Neural cell (in vitro differentiated cells): ENCODE results near the gene PHYHD1. TPM values are rescaled to one million over a fixed set of nuclear protein-coding genes. Genes with fewer than 3 reads are reported as not detected.

Experiments used
- H2AFZ ChIP-seq: fragments of 200-600, 300-800 bp; sonication (generic), shearing (Covaris generic); 2 replicates; pipeline ENCODE4 v1.6.0; 2014; ENCODE audit warnings: low read depth, mild to moderate bottlenecking, antibody characterized with exemption, low read length, moderate library complexity
- H3F3A ChIP-seq: fragments of 200-600 bp; shearing (Covaris generic); 2 replicates; pipeline ENCODE4 v1.6.1; 2016; ENCODE audit warnings: mild to moderate bottlenecking, moderate library complexity, mixed read lengths, antibody characterized with exemption, low read length; ENCODE audit not compliant: insufficient read depth, poor library complexity, severe bottlenecking
- H3K27ac ChIP-seq: fragments of 200-600, 300-800 bp; sonication (generic), shearing (Covaris generic); 2 replicates; pipeline ENCODE4 v1.5.1; 2014; ENCODE audit warnings: mild to moderate bottlenecking, low read length, moderate library complexity
- H3K27me3 ChIP-seq: fragments of 300-800, 200-600 bp; sonication (generic), shearing (Covaris generic); 2 replicates; pipeline ENCODE4 v1.6.0; 2014; ENCODE audit warnings: mild to moderate bottlenecking, low read depth, low read length, moderate library complexity; ENCODE audit not compliant: insufficient read depth
- H3K36me3 ChIP-seq: fragments of 300-800, 200-600 bp; sonication (generic), shearing (Covaris generic); 2 replicates; pipeline ENCODE4 v1.5.1; 2014; ENCODE audit warnings: mild to moderate bottlenecking, antibody characterized with exemption, low read length, moderate library complexity; ENCODE audit not compliant: insufficient read depth
- H3K4me2 ChIP-seq: fragments of 300-800, 200-600 bp; sonication (generic), shearing (Covaris generic); 2 replicates; pipeline ENCODE4 v1.6.0; 2014; ENCODE audit warnings: mild to moderate bottlenecking, low read length
- H3K4me3 ChIP-seq: fragments of 300-800, 200-600 bp; sonication (generic), shearing (Covaris generic); 2 replicates; pipeline ENCODE4 v1.5.1; 2014; ENCODE audit warnings: mild to moderate bottlenecking, low read length, moderate library complexity
- H3K79me2 ChIP-seq: fragments of 200-600 bp; shearing (Covaris generic); replicated peaks from 2 replicates; pipeline ENCODE4 v1.6.0; 2014; ENCODE audit warnings: mild to moderate bottlenecking, low read length, moderate library complexity; ENCODE audit not compliant: insufficient read depth
- H3K9ac ChIP-seq: fragments of 300-800, 200-600 bp; sonication (generic), shearing (Covaris generic); 2 replicates; pipeline ENCODE4 v1.6.1; 2016; ENCODE audit warnings: mild to moderate bottlenecking, low read length, mixed read lengths
- H3K9me2 ChIP-seq: fragments of 200-600 bp; shearing (Covaris generic); 2 replicates; pipeline ENCODE4 v1.6.1; 2016; ENCODE audit warnings: mild to moderate bottlenecking, low read length, mixed read lengths; ENCODE audit not compliant: insufficient read depth
- H3K9me3 ChIP-seq: fragments of 200-600, 300-800 bp; sonication (generic), shearing (Covaris generic); 2 replicates; pipeline ENCODE4 v1.6.1; 2016; ENCODE audit warnings: mild to moderate bottlenecking, mixed run types, low read length, moderate library complexity, mixed read lengths
- H4K20me1 ChIP-seq: fragments of 200-600 bp; shearing (Covaris generic); 2 replicates; pipeline ENCODE4 v1.6.1; 2016; ENCODE audit warnings: mild to moderate bottlenecking, mixed run types; ENCODE audit not compliant: insufficient read depth
- CTCF ChIP-seq: fragments of 450-650 bp; IDR thresholded peaks from 2 replicates; pipeline ENCODE4 v1.5.1; 2014; ENCODE audit warnings: antibody characterized with exemption, mild to moderate bottlenecking, moderate library complexity; ENCODE audit not compliant: poor library complexity, severe bottlenecking
- EP300 ChIP-seq: fragments of 450-650 bp; conservative IDR thresholded peaks from 2 replicates; pipeline ENCODE4 v1.6.1; 2014; ENCODE audit warnings: antibody characterized with exemption, mild to moderate bottlenecking, moderate library complexity; ENCODE audit not compliant: poor library complexity, severe bottlenecking
- EZH2 ChIP-seq: fragments of 200-600, 300-800 bp; shearing (Covaris generic), sonication (generic); IDR thresholded peaks from 2 replicates; pipeline ENCODE4 v1.6.1; 2014; ENCODE audit warnings: antibody characterized with exemption, low read length, borderline replicate concordance, mild to moderate bottlenecking; ENCODE audit not compliant: insufficient read depth, poor library complexity, severe bottlenecking
- MXI1 ChIP-seq: fragments of 450-650 bp; conservative IDR thresholded peaks from 2 replicates; pipeline ENCODE4 v1.6.1; 2014; ENCODE audit warnings: antibody characterized with exemption, mild to moderate bottlenecking; ENCODE audit not compliant: poor library complexity, severe bottlenecking
- POLR2AphosphoS5 ChIP-seq: IDR thresholded peaks from 2 replicates; pipeline ENCODE4 v1.6.1; 2012
- RAD21 ChIP-seq: fragments of 450-650 bp; conservative IDR thresholded peaks from 2 replicates; pipeline ENCODE4 v1.6.1; 2014; ENCODE audit warnings: antibody characterized with exemption, mild to moderate bottlenecking, moderate library complexity
- SMC3 ChIP-seq: fragments of 450-650 bp; conservative IDR thresholded peaks from 2 replicates; pipeline ENCODE4 v1.6.1; 2014; ENCODE audit warnings: antibody characterized with exemption, mild to moderate bottlenecking, moderate library complexity; ENCODE audit not compliant: poor library complexity
- TAF1 ChIP-seq: IDR thresholded peaks from 2 replicates; pipeline ENCODE4 v1.6.1; 2012; ENCODE audit warnings: low read depth
- polyA plus RNA-seq: library from polyadenylated mRNA; depleted of rRNA; stranded (reverse); fragments of >200 nt; gene quantifications from 2 replicates; pipeline ENCODE4 v1.2.3, GENCODE V29; 2014
- TF ChIP-seq, protein P1 (sequence below): IDR thresholded peaks from 2 replicates; pipeline ENCODE4 v1.6.1; 2012; ENCODE audit warnings: borderline replicate concordance

Gene PHYHD1
- polyA plus RNA-seq, 1 donor from 2014 or later = not detected

DNA sequence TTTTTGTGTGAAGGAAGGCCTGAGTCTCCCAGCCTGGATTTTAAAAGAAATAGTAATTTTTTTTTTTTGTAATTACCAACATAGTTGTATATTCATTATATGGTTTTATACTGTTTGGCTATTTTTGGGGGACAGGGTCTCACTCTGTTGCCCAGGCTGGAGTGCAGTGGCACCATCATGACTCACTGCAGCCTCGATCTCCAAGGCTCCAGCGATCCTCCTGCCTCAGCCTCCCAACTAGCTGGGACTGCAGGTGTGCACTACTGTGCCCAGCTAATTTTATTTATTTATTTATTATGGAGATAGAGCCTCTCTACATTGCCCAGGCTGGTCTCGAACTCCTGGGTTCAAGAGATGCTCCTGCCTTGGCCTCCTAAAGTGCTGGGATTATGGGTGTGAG is 33.7 kb upstream of the PHYHD1 start:
- Histone ChIP-seq H3K4me2 (no peak overlapping the region), H3K36me3 (no peaks in the 10 kb centered on the region), H4K20me1 (no peaks in the 10 kb centered on the region), H3K27ac (no peak overlapping the region), H3K9me2 (no peaks in the 10 kb centered on the region), H3K79me2 (peaks cover 37% of the 10 kb centered on the region), H3F3A (peaks cover 4% of the 10 kb centered on the region), H3K4me3 (no peak overlapping the region), H3K9me3 (no peaks in the 10 kb centered on the region), H2AFZ (no peak overlapping the region), H3K9ac (no peak overlapping the region), H3K27me3 (no peaks in the 10 kb centered on the region)
- TF ChIP-seq, protein P1, sequence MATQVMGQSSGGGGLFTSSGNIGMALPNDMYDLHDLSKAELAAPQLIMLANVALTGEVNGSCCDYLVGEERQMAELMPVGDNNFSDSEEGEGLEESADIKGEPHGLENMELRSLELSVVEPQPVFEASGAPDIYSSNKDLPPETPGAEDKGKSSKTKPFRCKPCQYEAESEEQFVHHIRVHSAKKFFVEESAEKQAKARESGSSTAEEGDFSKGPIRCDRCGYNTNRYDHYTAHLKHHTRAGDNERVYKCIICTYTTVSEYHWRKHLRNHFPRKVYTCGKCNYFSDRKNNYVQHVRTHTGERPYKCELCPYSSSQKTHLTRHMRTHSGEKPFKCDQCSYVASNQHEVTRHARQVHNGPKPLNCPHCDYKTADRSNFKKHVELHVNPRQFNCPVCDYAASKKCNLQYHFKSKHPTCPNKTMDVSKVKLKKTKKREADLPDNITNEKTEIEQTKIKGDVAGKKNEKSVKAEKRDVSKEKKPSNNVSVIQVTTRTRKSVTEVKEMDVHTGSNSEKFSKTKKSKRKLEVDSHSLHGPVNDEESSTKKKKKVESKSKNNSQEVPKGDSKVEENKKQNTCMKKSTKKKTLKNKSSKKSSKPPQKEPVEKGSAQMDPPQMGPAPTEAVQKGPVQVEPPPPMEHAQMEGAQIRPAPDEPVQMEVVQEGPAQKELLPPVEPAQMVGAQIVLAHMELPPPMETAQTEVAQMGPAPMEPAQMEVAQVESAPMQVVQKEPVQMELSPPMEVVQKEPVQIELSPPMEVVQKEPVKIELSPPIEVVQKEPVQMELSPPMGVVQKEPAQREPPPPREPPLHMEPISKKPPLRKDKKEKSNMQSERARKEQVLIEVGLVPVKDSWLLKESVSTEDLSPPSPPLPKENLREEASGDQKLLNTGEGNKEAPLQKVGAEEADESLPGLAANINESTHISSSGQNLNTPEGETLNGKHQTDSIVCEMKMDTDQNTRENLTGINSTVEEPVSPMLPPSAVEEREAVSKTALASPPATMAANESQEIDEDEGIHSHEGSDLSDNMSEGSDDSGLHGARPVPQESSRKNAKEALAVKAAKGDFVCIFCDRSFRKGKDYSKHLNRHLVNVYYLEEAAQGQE = no peak
- no peak for TF ChIP-seq CTCF
- no peak for TF ChIP-seq EP300
- TF ChIP-seq RAD21 = no peak
- TF ChIP-seq MXI1 = no peak
- TF ChIP-seq TAF1 = no peak
- no peak for TF ChIP-seq EZH2
- no peak for TF ChIP-seq SMC3
- TF ChIP-seq POLR2AphosphoS5 = no peak

DNA sequence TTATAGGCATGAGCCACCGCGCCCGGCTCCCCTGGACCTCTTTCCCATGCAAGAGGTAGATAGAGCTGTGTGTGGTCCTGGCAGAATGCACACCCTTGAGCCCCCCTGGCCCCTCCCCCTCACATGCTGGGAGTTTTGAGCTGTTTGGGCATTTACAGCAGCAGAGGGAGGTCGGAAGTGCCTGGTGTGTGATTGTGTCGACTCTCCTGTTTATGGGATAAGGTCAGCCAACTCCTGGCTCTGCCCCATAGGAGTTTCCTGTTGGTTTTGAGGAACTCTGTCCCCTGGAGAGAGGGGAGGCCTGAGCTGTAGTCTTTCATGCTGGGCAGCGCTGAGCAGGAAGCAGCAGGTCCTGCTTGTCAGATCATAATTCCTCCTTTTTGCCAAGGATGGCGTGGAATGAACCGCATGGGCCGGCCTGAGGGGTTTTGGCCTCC is 32.9 kb upstream of the PHYHD1 start:
- Histone ChIP-seq H3K4me2 (no peak overlapping the region), H3K9me2 (no peaks in the 10 kb centered on the region), H3K27me3 (no peaks in the 10 kb centered on the region), H2AFZ (no peak overlapping the region), H3F3A (peaks cover 2% of the 10 kb centered on the region), H3K36me3 (no peaks in the 10 kb centered on the region), H3K79me2 (peaks cover 29% of the 10 kb centered on the region), H4K20me1 (no peaks in the 10 kb centered on the region), H3K9me3 (no peaks in the 10 kb centered on the region), H3K4me3 (no peak overlapping the region), H3K9ac (no peak overlapping the region), H3K27ac (no peak overlapping the region)
- TF ChIP-seq EP300 (no peak), EZH2 (no peak), SMC3 (no peak), RAD21 (no peak), POLR2AphosphoS5 (no peak), CTCF (no peak)
- TF ChIP-seq, protein P1 = no peak
